RWPE2 (cell line): ENCODE results near the gene SPATA3.

Source experiments
- ATAC-seq: fragments of 200-7000 bp; cut with Tn5 transposase; 3 replicates; pipeline ENCODE4 v1.9.1; 2021; ENCODE audit warnings: low read depth
- DNase-seq: peaks from one replicate; pipeline ENCODE4 v3.0.0-alpha.2; 2020; ENCODE audit warnings: low spot score
- H3K27ac ChIP-seq: fragments of 450-650 bp; 2 replicates; pipeline ENCODE4 v1.5.1; 2017; ENCODE audit warnings: mild to moderate bottlenecking; ENCODE audit not compliant: poor library complexity, severe bottlenecking
- H3K27me3 ChIP-seq: fragments of 250-450 bp; sonication (Bioruptor Pico); 2 replicates; pipeline ENCODE4 v1.5.1; 2021; ENCODE audit warnings: mild to moderate bottlenecking, moderate library complexity; ENCODE audit not compliant: insufficient read depth, poor library complexity, severe bottlenecking
- H3K36me3 ChIP-seq: fragments of 250-450 bp; sonication (Bioruptor Pico); 2 replicates; pipeline ENCODE4 v1.5.1; 2020; ENCODE audit warnings: low read depth, mild to moderate bottlenecking, moderate library complexity
- H3K4me1 ChIP-seq: fragments of 250-450 bp; sonication (Bioruptor Pico); 2 replicates; pipeline ENCODE4 v1.5.1; 2021; ENCODE audit warnings: mild to moderate bottlenecking, moderate library complexity; ENCODE audit not compliant: insufficient read depth, poor library complexity, severe bottlenecking
- H3K4me3 ChIP-seq: fragments of 250-450 bp; sonication (Bioruptor Pico); 2 replicates; pipeline ENCODE4 v1.5.1; 2021; ENCODE audit warnings: mild to moderate bottlenecking, moderate library complexity; ENCODE audit not compliant: severe bottlenecking
- H3K9me3 ChIP-seq: fragments of 250-450 bp; sonication (Bioruptor Pico); 2 replicates; pipeline ENCODE4 v1.5.1; 2021; ENCODE audit warnings: mild to moderate bottlenecking, moderate library complexity; ENCODE audit not compliant: severe bottlenecking
- CTCF ChIP-seq: fragments of 450-650 bp; IDR thresholded peaks from one replicate; pipeline ENCODE4 v1.5.1; 2017; ENCODE audit warnings: mild to moderate bottlenecking, moderate library complexity; ENCODE audit not compliant: poor library complexity, severe bottlenecking

SPATA3 gene

GRCh38 chr2:230990899-230991150 lies 5.1 kb upstream of the SPATA3 start:
- TF ChIP-seq CTCF = no peak
- DNase-seq (no peak), ATAC-seq (no peak)
- Histone ChIP-seq H3K4me3 (no peak overlapping the region), H3K36me3 (no peaks in the 10 kb centered on the region), H3K27me3 (peaks cover 30% of the 10 kb centered on the region), H3K9me3 (no peaks in the 10 kb centered on the region), H3K27ac (no peak overlapping the region), H3K4me1 (no peaks in the 10 kb centered on the region)

- H3K36me3 ChIP-seq = no peaks in the 10 kb centered on the region
- no peak for ATAC-seq
- no peaks in the 10 kb centered on the region for H3K9me3 ChIP-seq
- no peaks in the 10 kb centered on the region for H3K4me1 ChIP-seq
- H3K27me3 ChIP-seq = peaks cover 30% of the 10 kb centered on the region
- TF ChIP-seq CTCF = no peak
- H3K27ac ChIP-seq = no peak overlapping the region
- no peak overlapping the region for H3K4me3 ChIP-seq
- no peak for DNase-seq
Measured at GRCh38 chr2:230991598-230991997, 4.3 kb upstream of the SPATA3 start.

- Histone ChIP-seq H3K27ac (no peak overlapping the region), H3K4me3 (no peak overlapping the region), H3K9me3 (no peaks in the 10 kb centered on the region), H3K4me1 (no peaks in the 10 kb centered on the region), H3K36me3 (no peaks in the 10 kb centered on the region), H3K27me3 (peaks cover 15% of the 10 kb centered on the region)
- ATAC-seq (no peak), DNase-seq (no peak)
- TF ChIP-seq CTCF = no peak
Measured at GRCh38 chr2:230996661-230997060, 740 bp downstream of the SPATA3 start.

- DNase-seq = no peak
- Histone ChIP-seq H3K27ac (no peak overlapping the region), H3K4me1 (no peaks in the 10 kb centered on the region), H3K36me3 (no peaks in the 10 kb centered on the region), H3K27me3 (peaks cover 7% of the 10 kb centered on the region), H3K9me3 (no peaks in the 10 kb centered on the region), H3K4me3 (no peak overlapping the region)
- no peak for ATAC-seq
- no peak for TF ChIP-seq CTCF
Measured at GRCh38 chr2:230998882-230999281, 3.0 kb downstream of the SPATA3 start.

GRCh38 chr2:230999477-230999876 lies 3.6 kb downstream of the SPATA3 start:
- Histone ChIP-seq H3K9me3 (no peaks in the 10 kb centered on the region), H3K27me3 (peaks cover 7% of the 10 kb centered on the region)
- ATAC-seq = no peak

More at GRCh38 chr2:230999477-230999876, 3.6 kb downstream of the SPATA3 start:
- Histone ChIP-seq H3K36me3 (no peaks in the 10 kb centered on the region), H3K27ac (no peak overlapping the region), H3K4me1 (no peaks in the 10 kb centered on the region), H3K4me3 (no peak overlapping the region)
- DNase-seq = no peak
- TF ChIP-seq CTCF = no peak
